GM18498 (cell line): ENCODE measurements around the gene PDF.
A peak's percentile ranks its signal among the peaks of the same experiment; 100 is the strongest.

ENCODE experiments used
- ATAC-seq: cut with Tn5 transposase; IDR thresholded peaks from one replicate; pipeline ENCODE4 v1.9.1; 2021; ENCODE audit warnings: mild to moderate bottlenecking, moderate library complexity; ENCODE audit not compliant: unreplicated experiment

PDF gene

DNA sequence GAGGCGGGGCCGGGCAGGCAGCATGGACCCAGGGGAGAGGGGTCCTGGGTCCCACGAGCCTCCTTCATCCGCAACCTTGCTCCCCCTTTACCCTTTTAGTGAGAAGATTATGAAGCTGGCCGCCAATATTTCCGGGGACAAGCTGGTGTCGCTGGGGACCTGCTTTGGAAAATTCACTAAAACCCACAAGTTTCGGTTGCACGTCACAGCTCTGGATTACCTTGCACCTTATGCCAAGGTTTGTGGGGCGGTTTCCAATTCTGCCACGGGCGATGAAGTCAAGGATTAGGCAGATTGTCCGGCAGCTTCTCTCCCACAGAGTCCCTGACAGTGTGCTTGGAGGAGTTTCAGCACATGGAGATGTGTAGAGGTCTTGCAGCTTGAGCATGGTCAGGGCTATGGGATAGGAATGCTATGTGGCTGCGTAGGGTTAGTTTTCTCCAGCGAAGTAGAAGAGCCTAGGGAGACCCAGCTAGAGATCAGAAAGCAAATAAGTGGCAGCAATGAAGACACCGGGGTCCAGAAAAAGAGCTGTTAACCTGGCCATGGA, 9.8 kb upstream of the PDF start:
- no peak for ATAC-seq

DNA sequence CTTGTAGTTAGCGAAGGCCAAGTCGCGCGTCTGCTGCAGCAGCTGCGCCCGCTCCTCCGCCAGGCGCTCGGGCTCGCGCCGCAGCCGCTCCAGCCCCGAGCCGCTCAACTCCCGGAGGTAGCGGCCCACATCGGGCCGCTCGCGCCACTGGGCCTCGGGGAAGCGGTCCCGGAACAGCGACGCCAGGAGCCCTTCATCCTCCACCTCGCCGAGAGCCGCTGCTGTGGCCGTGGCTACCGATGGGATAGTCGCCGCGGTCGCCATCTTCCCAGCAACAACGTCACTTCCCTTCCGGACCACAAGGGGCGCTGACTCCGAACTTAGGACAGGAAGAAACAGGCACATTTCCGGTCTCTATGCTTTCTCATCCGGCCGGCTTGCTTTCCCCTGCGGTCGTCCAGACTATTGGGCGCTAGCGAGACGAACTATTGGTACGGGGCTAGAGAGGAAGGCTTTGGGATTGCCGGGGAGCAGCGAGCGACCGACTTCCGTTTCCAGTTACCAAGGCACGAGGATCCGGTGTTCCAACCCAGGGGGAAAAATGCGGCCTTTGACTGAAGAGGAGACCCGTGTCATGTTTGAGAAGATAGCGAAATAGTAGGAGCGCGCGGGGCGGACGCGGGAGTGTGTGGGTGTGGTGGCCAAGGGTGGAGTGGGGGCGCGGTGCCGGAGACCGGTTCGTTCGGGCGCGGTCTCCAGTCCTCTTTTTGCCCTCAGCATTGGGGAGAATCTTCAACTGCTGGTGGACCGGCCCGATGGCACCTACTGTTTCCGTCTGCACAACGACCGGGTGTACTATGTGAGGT, 9.1 kb upstream of the PDF start, which contains the start of the genes COG8 and NIP7:
Gene COG8, minus strand, starts transcription at position 276 of the 806 bp plus-strand sequence. Its CDS starts 12 bp downstream, at position 264.
Gene NIP7, plus strand, starts transcription at position 484 of the 806 bp plus-strand sequence. Its CDS starts 58 bp downstream, at position 542.
- peak; percentile 91 for ATAC-seq

DNA sequence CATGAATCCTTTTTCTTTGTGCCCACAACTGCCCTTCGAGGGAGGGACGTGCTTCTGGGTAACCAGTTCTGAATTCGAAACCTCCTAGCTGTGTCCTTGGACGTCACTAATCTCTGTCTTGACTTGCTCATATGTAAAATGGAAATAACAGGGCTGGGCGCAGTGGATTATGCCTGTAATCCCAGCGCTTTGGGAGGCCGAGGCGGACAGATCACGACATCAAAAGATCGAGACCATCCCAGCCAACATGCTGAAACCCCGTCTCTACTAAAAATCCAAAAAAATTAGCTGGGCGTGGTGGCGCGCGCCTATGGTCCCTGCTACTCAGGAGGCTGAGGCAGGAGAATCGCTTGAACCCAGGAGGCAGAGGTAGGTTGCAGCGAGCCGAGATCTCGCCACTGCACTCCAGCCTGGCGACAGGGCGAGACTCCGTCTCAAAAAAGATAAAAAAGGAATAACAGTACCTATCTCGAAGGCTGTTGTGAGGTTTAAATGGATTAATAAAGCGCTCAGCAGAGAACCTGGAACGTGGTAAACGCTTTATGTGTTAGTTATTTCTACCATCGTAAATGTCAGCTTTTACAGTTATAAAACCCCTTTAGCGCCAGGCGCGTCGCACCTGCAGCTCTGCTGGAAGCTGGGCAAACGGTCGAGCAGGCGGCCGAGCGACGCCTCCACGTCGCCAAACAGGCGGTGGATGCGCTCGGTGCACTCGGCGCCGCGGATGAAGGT, 8.3 kb upstream of the PDF start:
- ATAC-seq: no peak

DNA sequence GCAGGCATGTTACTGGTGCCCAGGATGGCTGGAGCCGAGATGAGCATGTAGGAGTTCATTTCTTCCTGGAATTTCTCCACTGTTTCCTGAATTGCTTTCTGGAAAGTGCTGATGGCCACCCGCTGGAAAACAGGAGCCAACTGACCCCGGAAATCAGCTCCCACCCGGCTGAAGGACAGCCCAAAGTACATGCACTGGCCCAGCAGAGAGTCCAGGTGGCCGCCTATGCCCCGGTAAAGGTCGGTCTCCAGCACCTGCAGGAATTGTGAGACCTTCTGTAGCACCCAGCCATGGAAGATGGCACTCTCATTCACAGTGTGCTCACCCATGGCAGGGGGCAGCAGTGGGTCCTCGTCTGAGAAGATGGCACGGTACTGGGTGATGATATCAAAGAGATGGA, 4.3 kb upstream of the PDF start:
- ATAC-seq: no peak

DNA sequence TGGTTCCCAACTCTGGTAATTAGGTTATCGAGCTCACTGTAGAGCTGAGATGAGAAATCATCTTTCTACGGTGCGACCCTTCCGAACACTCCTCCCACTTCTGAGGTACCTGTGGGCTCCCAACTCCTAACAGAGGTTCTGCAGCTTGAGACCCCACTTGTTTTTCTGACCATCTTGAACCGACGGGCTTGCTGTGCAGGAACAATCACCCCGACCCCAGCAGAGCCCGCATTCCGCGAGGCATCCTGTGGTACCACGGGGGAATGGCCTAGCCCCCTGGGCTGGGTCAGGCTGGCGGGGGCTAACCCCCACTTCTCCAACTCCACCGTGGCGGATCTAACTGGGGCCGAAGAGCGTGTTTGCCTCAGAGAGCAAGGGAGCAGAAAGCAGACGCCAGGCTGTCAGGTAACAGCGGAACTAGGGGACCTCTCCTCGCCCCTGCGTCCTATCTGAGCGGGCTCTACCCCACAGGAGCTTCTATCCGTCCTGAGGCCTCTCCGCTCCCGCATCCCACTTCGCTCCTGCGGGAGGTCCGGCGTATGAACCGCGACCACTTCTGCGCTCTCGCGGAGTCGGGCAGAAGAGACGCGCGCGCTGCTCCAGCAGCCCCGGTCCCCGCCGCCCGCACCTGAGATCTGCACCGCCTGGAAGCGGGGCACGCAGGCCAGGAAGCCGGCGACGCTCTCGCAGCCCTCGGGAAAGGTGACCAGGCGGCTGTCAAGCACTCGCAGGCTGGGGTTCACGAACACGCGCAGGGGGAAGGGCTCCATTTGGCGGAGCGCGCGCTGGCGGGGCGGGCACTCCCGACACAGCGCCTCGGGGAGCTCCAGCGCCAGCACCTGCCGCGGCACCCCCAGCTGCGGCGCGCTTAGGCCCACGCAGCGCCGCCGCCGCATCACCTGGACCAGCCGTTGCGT, 761 bp downstream of the PDF start:
- peak; percentile 39 for ATAC-seq

DNA sequence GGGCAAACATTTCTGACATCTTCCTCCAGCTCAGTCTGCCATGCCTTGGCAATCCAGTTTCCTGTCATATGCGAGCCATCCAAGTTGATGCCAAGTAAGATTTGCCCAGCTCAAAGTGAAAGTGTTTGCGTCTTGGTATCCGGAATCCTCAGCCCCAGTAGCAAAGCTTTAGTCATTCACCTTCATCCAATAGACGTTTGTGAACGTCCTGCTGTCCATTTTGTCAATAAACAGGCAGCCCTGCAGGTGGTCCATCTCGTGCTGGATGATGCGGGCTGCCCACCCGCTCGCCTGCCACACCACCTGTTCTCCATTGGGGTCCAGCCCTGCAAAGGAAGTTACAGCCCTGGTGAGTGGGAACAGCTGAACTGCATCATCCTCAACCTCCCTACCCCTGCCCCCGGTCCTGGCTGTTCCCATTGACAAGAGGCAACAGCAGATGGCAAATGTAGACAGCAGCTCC, 1.5 kb downstream of the PDF start:
- ATAC-seq: no peak

DNA sequence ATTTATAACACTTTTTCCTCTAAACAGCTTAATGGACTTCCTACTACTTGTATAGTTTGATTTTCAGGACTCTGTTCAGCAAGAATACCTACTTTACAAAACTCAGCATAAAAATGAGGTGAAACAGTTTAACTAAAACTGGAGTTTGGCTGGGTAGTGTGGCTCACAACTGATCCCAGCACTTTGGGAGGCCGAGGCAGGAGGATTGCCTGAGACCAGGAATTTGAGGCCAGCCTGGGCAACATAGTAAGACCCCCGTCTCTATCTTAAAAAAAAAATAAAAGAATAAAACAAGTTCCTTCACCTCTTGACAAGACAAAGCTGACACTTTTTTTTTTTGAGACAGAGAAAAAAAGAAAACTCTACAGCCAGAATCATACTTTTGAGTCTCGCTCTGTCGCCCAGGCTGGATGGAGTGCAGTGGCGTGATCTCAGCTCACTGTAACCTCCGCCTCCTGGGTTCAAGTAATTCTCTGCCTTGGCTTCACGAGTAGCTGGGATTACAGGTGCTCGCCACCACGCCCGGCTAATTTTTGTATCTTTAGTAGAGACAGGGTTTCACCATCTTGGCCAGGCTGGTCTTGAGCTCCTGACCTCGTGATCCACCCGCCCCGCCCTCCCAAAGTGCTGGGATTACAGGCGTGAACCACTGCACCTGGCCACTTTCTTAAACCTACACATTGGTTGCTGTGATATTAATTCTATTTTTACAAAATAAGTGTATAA, 2.6 kb downstream of the PDF start:
- no peak for ATAC-seq

DNA sequence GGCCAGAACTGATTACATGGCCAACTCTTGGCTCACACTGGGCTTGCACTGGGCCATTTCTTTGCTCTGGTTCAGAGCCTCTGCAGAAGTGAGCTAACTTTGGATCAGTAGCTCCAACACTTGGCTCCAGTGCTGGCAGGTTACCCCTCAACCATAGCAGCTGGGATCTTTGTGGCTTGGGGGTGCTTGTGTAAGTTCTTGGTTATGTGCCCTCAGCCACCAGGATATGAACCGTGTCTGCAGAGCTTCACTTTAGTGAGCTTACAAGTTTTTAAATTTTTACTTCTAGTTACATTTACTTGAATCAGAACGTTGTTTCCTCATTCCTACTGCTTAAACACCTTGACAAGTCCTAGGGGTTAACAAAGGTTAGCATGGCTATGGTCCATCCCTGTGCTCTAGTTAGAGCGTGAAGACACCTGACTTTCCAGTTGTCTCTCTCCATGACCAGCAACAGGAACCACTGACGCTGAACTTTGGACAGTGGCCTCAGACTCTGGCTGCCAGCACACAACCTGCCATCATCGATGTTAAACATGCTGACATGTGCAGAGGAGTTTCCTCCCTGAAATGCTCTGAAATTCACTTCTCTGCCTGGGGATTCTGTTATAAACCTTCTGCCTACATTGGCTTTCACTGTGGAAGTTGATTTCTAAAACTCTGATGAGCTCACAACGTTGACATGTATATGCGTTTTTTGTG, 4.1 kb downstream of the PDF start:
- ATAC-seq: no peak

DNA sequence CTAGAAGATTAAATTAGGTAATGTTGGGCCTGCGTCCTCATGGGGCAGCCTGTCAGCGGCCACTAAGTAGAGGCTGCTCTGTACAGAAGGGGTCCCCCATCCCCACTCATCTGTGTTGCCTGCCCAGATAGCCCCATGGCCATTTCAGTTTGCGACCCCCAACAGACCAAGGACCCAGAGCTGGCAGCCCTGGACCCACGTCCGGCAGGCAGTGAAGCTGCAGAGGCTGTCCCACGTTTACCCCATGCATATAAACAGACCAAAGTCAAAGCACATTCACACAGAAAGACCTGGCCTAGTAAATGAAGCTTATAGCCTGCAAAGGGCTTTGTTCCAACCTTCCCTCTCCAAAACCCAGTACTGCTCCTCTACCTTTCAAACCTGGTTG, 4.6 kb downstream of the PDF start:
- ATAC-seq: no peak

DNA sequence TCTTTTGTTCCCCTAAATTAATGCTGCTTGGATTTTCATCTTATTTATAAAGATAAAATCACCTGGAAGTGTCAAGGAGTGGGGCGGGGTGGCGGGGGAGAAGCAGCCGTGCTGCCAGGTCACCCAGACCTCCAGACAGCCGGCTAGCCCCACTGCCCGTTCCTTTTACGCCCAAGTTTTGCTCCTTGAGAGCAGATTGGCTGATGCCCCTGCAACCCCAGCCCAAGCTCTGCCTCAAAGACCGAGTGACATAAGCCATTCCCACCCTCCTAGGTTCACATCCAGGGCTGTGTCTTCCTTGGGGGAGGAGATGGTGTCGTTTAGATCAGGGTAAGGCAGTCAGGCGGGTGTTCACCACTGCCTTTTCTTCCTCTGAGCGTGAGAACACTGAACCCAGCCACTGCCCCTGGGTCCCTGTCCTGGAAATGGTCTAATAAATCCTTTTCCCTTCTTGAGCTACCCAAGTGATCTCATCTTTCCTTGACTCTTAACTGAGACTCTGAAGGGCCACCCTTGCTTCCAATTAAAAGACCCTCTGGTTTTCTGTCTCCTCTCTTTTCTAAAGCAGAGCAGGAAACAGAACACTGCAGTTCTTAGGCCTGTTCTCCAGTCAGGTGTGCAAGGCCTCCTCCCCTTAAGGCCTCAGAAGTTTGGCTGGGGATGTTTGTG, 5.7 kb downstream of the PDF start:
- no peak for ATAC-seq

DNA sequence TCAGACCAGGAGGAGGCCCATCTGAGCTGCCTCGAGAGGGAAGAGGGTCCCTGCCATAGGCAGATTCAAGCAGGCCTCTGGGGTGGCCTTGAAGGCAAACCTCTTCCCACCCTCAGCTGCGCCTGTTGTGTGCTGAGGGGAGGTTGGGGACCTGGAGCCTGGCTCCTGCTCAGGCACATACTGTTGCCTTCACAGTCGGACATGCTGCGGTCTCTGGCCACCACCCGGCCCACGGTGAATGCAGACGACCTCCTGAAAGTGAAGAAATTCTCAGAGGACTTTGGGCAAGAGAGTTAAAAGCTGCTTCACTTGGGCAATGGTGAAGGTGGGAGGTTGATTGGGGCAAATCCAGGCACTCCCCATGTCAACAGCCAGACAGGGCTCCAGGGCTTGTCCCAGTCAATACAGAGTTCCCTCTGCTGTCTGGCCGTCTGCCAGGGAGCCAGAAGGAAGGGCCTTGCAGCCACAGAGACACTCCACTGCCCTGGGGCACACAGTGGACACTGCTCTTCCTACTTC, 6.3 kb downstream of the PDF start:
- ATAC-seq: no peak

DNA sequence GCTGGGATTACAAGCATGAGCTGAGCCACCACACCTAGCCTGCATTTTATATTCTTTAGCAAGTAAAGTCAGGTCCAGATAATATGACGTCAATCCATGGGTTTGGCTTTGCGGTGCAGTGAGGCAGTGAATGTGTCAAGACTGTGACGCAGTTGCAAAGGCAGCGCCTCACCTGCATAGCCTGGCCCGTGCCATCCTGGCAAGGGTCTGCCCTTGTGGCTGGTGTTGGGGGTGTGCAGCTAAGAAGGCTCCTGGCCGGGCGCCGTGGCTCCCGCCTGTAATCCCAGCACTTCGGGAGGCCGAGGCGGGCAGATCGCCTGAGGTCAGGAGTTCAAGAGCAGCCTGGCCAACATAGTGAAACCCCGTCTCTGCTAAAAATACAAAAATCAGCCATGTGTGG, 7.0 kb downstream of the PDF start:
- ATAC-seq: no peak

DNA sequence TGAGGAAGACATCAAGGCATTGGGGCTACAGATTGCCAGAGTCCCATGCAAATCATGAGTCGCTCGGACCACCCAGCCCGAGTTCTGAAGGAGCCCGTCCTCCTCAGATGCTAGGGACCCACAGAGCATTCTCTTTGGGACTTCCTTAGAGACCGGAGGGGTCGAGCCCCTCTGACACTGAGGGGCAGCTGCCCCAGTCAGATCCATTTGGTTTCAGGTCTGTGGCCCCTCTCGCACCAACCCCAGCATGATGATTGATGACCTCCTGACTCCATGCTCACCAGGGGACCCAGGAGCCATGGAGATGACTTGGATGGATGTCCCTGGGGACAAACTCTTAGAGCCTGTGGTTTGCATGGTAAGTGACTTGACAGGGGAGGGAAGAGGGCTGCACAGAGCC, 8.0 kb downstream of the PDF start:
- no peak for ATAC-seq

DNA sequence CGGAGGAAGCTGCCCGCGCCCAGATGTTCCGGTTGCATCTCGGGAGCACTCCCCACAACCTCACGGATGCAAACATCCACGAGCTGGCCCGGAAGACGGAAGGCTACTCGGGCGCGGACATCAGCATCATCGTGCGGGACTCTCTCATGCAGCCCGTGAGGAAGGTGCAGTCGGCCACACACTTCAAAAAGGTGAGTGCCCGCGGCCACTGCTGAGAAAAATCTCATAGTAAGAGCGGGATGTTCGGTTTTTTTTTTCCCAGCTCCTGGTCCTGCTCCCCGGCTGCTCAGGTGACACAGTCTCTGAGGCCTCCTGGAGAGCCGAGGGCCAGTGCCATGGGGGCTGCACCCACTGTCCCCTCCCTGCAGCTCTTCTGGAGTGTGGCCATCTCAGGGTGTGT, 9.3 kb downstream of the PDF start:
- ATAC-seq: no peak

DNA sequence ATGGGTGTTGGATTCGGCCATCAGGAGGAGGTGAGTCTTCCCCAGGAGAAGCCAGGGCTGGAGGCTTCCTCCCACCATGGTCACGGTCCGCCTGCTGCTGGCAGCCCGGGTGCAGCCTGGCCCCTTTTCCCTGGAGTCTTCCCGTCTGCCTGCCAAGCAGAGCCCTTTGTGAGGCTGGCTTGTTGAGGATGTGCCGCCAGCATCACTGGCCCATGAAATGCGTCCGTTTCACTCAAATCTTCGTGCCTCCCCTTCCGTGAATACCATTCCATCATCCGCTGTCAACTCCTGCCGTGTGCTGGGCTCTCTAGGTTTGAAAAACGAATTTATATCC, 9.7 kb downstream of the PDF start:
- no peak for ATAC-seq

DNA sequence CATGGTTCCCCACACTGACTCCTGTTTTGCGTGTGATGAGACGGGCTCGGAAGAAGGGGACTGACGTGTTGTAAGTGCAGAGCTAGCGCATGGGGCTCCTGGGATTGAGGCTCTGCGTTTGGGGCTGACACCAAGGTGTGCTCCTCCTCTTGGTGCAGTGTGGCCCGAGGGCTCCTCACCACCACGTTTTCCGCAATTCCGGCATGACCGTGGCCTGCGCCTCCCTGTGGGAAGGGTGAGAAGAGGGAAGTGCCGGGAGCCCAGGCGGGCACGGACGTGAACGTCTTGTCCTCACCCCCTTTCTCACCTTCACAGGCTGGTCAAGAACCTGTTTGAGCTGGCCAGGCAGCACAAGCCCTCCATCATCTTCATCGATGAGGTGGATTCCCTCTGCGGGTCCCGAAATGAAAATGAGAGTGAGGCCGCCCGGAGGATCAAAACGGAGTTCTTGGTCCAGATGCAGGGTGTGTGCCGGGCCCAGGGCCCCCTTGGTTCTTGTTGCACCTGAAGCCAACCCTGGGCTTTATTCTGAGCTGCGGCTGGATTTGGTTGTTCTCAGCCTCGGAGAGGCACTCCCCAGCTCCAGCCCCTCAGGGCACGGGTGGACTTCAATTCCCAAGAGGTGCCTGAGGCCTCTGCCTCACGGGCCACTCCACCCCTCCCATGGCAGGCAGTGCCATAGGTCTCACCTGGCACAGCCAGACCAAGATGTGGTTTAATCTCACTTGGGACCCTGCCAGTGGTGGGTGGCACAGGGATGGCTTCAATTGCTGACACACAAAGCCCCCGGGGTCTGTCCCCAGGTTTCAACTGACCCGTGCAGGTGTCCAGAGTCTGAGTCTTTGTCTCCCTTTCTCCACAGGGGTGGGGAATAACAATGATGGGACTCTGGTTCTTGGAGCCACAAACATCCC, 10.3 kb downstream of the PDF start:
- ATAC-seq: no peak

DNA sequence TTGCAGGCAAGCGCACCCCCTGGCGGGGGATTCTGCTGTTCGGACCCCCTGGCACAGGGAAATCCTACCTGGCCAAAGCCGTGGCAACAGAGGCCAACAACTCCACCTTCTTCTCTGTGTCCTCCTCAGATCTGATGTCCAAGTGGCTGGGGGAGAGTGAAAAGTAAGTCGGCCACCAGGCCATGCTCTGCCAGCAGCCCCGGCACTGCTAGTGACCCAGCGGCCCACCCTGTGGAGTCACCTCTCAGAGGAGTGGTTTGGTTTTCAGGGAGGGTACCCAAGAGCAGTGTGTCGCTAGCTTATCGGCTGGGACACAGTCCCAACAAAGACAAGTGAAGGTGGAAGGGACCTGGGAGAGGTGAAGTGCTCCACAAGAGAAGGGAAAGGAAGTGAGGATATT, 11.0 kb downstream of the PDF start:
- ATAC-seq: no peak

DNA sequence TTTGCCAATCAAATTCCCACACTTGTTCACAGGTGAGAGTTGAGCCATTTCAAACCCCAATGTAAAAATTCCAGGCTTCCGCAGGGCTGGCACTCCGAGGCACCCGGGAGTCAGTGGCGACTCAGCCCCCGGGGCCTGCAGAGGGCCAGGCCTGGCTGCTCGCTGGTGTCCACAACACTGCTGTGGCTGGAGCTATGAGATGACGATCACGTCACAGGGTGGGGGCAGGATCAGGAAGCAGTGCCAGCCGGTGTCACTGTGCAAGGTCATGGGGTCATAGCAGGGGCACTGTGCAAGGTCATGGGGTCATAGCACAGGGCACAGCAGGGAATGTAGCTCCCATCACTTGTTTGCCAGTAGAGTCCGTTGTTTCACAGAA, 11.5 kb downstream of the PDF start:
- no peak for ATAC-seq
